Measurements from ENCODE around the gene RPUSD4. TPM values are rescaled to one million over a fixed set of nuclear protein-coding genes. Genes with fewer than 3 reads are reported as not detected.

RPUSD4 gene
- total RNA-seq, 1 donor from 2014 or later = 46.7 TPM

DNA sequence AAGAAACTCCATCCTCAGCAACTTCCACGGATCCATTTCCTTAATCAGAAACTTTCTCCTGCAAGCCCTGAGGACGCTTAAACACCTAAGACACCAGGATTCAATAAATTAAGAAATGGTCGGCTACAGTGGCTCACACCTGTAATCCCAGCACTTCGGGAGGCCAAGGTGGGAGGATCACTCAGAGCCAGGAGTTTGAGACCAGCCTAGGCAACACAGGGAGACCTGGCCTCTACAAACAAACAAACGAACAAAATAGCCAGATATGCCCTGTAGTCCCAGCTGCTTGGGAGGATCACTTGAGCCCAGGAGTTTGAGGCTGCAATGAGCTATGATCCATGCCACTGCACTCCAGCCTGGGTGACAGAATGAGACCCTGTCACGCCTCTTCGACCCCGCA lies 46.7 kb downstream of the RPUSD4 start:
- peak overlapping the region; percentile 71 for H3K4me3 Mint-ChIP-seq
- Histone ChIP-seq H3K9me3 (ENCODE audit: low read depth) (no peaks in the 10 kb centered on the region), H3K79me2 (ENCODE audit: low read depth) (no peaks in the 10 kb centered on the region), H3K4me3 (no peak overlapping the region), H3F3A (ENCODE audit: low read depth) (peaks cover 41% of the 10 kb centered on the region), H3K27ac (no peak overlapping the region), H3K27me3 (no peaks in the 10 kb centered on the region), H3K9ac (no peak overlapping the region), H4K20me1 (ENCODE audit: low read depth) (no peaks in the 10 kb centered on the region), H3K4me2 (no peak overlapping the region), H2AFZ (replicated peaks) (no peak overlapping the region), H3K36me3 (no peaks in the 10 kb centered on the region), H3K4me1 (peaks cover 58% of the 10 kb centered on the region)
- peaks cover 53% of the 10 kb centered on the region for H3K4me1 Mint-ChIP-seq
- H3K27ac Mint-ChIP-seq = peak overlapping the region; percentile 1
- peaks cover 8% of the 10 kb centered on the region for H3K27me3 Mint-ChIP-seq (ENCODE audit: insufficient read depth, low read depth)
- DNase-seq (ENCODE audit: low spot score) = no peak
- peaks cover 5% of the 10 kb centered on the region for H3K9me3 Mint-ChIP-seq
- no peak for TF ChIP-seq EZH2 (IDR thresholded peaks at IDR 0.05)
- TF ChIP-seq EZH2phosphoT487 (IDR thresholded peaks at IDR 0.05) = no peak
- TF ChIP-seq CTCF (IDR thresholded peaks at IDR 0.05) = no peak
- H3K36me3 Mint-ChIP-seq = no peaks in the 10 kb centered on the region

GRCh38 chr11:126163779-126164178 lies 47.7 kb downstream of the RPUSD4 start:
- Histone ChIP-seq H3F3A (ENCODE audit: low read depth) (peaks cover 51% of the 10 kb centered on the region), H3K27me3 (no peaks in the 10 kb centered on the region), H3K4me2 (peak overlapping the region; percentile 74), H3K4me1 (peaks cover 63% of the 10 kb centered on the region), H3K9me3 (ENCODE audit: low read depth) (no peaks in the 10 kb centered on the region), H3K27ac (peak overlapping the region; percentile 73), H3K36me3 (no peaks in the 10 kb centered on the region), H3K79me2 (ENCODE audit: low read depth) (no peaks in the 10 kb centered on the region), H3K9ac (no peak overlapping the region), H4K20me1 (ENCODE audit: low read depth) (no peaks in the 10 kb centered on the region), H2AFZ (replicated peaks) (peak overlapping the region; percentile 55), H3K4me3 (peak overlapping the region; percentile 36)
- Mint-ChIP-seq H3K36me3 (no peaks in the 10 kb centered on the region), H3K4me1 (peaks cover 53% of the 10 kb centered on the region), H3K4me3 (peak overlapping the region; percentile 69), H3K9me3 (peaks cover 4% of the 10 kb centered on the region), H3K27me3 (ENCODE audit: insufficient read depth, low read depth) (peaks cover 8% of the 10 kb centered on the region), H3K27ac (peak overlapping the region; percentile 93)
- no peak for TF ChIP-seq CTCF (IDR thresholded peaks at IDR 0.05)
- no peak for TF ChIP-seq EZH2 (IDR thresholded peaks at IDR 0.05)
- no peak for TF ChIP-seq EZH2phosphoT487 (IDR thresholded peaks at IDR 0.05)
- DNase-seq (ENCODE audit: low spot score) = no peak

DNA sequence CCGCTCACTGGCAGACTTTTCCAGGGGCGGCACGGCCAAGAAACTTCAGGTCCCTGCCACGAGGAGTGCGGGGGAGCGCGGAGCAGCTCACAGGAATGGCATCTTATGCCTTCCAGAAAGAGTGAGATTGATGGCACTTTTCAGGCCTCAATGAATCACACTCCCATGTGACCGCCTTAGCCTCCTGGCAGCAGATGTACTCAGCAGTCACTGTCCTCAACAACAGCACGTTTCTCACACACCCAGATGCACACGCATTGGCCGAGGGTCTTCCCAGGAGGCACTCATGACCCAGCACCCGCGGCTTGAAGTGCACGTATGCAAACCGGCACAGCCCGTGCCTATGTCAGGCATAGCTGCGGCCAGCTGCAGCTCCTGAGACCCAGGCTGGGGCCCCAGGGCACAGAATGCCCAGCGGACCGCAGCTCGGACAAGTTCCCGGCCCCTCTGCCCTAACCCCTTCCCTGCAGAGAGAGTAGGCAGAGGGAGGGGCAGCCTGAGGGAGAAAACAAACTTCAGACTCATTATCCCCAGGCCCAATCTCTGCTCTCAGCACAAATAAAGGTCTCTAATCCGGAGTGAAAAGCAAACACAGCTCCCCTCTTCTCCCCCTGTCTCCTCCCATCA lies 48.3 kb downstream of the RPUSD4 start:
- Histone ChIP-seq H3K36me3 (no peaks in the 10 kb centered on the region), H3K79me2 (ENCODE audit: low read depth) (no peaks in the 10 kb centered on the region), H3K9me3 (ENCODE audit: low read depth) (no peaks in the 10 kb centered on the region), H3K4me2 (peak overlapping the region; percentile 74), H2AFZ (replicated peaks) (peak overlapping the region; percentile 55), H3F3A (ENCODE audit: low read depth) (peaks cover 57% of the 10 kb centered on the region), H3K9ac (no peak overlapping the region), H3K27me3 (no peaks in the 10 kb centered on the region), H3K4me1 (peaks cover 68% of the 10 kb centered on the region), H3K4me3 (peak overlapping the region; percentile 36), H4K20me1 (ENCODE audit: low read depth) (peaks cover 4% of the 10 kb centered on the region), H3K27ac (peak overlapping the region; percentile 73)
- H3K27ac Mint-ChIP-seq = peak overlapping the region; percentile 93
- no peaks in the 10 kb centered on the region for H3K36me3 Mint-ChIP-seq
- peak overlapping the region; percentile 69 for H3K4me3 Mint-ChIP-seq
- DNase-seq (ENCODE audit: low spot score) = peak; percentile 83
- peaks cover 53% of the 10 kb centered on the region for H3K4me1 Mint-ChIP-seq
- H3K27me3 Mint-ChIP-seq (ENCODE audit: insufficient read depth, low read depth) = peaks cover 3% of the 10 kb centered on the region
- TF ChIP-seq CTCF (IDR thresholded peaks at IDR 0.05) = no peak
- no peak for TF ChIP-seq EZH2phosphoT487 (IDR thresholded peaks at IDR 0.05)
- TF ChIP-seq EZH2 (IDR thresholded peaks at IDR 0.05) = no peak
- peaks cover 2% of the 10 kb centered on the region for H3K9me3 Mint-ChIP-seq
